Measurements from ENCODE around the gene CSF2. TPM values are rescaled to one million over a fixed set of nuclear protein-coding genes. Genes with fewer than 3 reads are reported as not detected.

CSF2 gene
- total RNA-seq (2014; rRNA removed; shearing (Covaris generic)) = not detected in 2 replicates

- Histone ChIP-seq H3K27ac (no peak within 1 kb of the TSS), H3K4me3 (no peak within 1 kb of the TSS), H3K9me3 (replicated peaks) (no peaks in the 10 kb centered on the region), H3K27me3 (no peaks in the 10 kb centered on the region), H3K4me1 (no peaks in the 10 kb centered on the region), H3K36me3 (no peaks in the 10 kb centered on the region)
- DNase-seq = no peak
Measured at GRCh38 chr5:132073231-132074013, at the start of gene CSF2. Gene CSF2 (plus strand): TSS chr5:132073789. CDS start chr5:132073824, 35 bp downstream.

GRCh38 chr5:132024117-132024435 lies 49.5 kb upstream of the CSF2 start:
- no peaks in the 10 kb centered on the region for H3K4me1 ChIP-seq

GRCh38 chr5:132024789-132025402 lies 48.7 kb upstream of the CSF2 start:
- Histone ChIP-seq H3K4me1 (no peaks in the 10 kb centered on the region), H3K27ac (no peak overlapping the region), H3K36me3 (no peaks in the 10 kb centered on the region), H3K9me3 (replicated peaks) (no peaks in the 10 kb centered on the region), H3K4me3 (no peak overlapping the region), H3K27me3 (0 out of 2 replicates have a peak, but pooled peaks cover 8% of the 10 kb centered on the region)
- no peak for DNase-seq

More at GRCh38 chr5:132024117-132024435, 49.5 kb upstream of the CSF2 start:
- Histone ChIP-seq H3K9me3 (replicated peaks) (no peaks in the 10 kb centered on the region), H3K27me3 (0 out of 2 replicates have a peak, but pooled peaks cover 8% of the 10 kb centered on the region), H3K36me3 (no peaks in the 10 kb centered on the region), H3K27ac (no peak overlapping the region), H3K4me3 (no peak overlapping the region)
- DNase-seq = no peak

GRCh38 chr5:132025403-132025971 lies 48.1 kb upstream of the CSF2 start:
- no peaks in the 10 kb centered on the region for H3K36me3 ChIP-seq
- H3K4me3 ChIP-seq = no peak overlapping the region
- H3K27me3 ChIP-seq = 0 out of 2 replicates have a peak, but pooled peaks cover 8% of the 10 kb centered on the region
- H3K9me3 ChIP-seq (replicated peaks) = no peaks in the 10 kb centered on the region
- no peaks in the 10 kb centered on the region for H3K4me1 ChIP-seq
- DNase-seq = no peak
- no peak overlapping the region for H3K27ac ChIP-seq

GRCh38 chr5:132026516-132027008 lies 47.0 kb upstream of the CSF2 start:
- Histone ChIP-seq H3K9me3 (replicated peaks) (no peaks in the 10 kb centered on the region), H3K4me1 (no peaks in the 10 kb centered on the region), H3K27ac (no peak overlapping the region), H3K36me3 (no peaks in the 10 kb centered on the region), H3K4me3 (no peak overlapping the region), H3K27me3 (0 out of 2 replicates have a peak, but pooled peaks cover 3% of the 10 kb centered on the region)
- no peak for DNase-seq

- H3K9me3 ChIP-seq (replicated peaks) = no peaks in the 10 kb centered on the region
- no peaks in the 10 kb centered on the region for H3K4me1 ChIP-seq
- no peak for DNase-seq
- H3K27me3 ChIP-seq = 0 out of 2 replicates have a peak, but pooled peaks cover 3% of the 10 kb centered on the region
- no peaks in the 10 kb centered on the region for H3K36me3 ChIP-seq
- H3K4me3 ChIP-seq = no peak overlapping the region
- no peak overlapping the region for H3K27ac ChIP-seq
Measured at GRCh38 chr5:132027027-132027426, 46.6 kb upstream of the CSF2 start.

GRCh38 chr5:132029609-132030330 lies 43.8 kb upstream of the CSF2 start:
- DNase-seq = no peak

GRCh38 chr5:132030610-132031009 lies 43.0 kb upstream of the CSF2 start:
- DNase-seq = no peak
- H3K4me3 ChIP-seq = no peak overlapping the region
- H3K4me1 ChIP-seq = no peaks in the 10 kb centered on the region
- no peaks in the 10 kb centered on the region; the same call in 1 of the 2 replicates for H3K9me3 ChIP-seq (replicated peaks)
- H3K27ac ChIP-seq = no peak overlapping the region
- peaks cover 3% of the 10 kb centered on the region; the same call in 1 of the 2 replicates for H3K27me3 ChIP-seq
- no peaks in the 10 kb centered on the region for H3K36me3 ChIP-seq

More at GRCh38 chr5:132029609-132030330, 43.8 kb upstream of the CSF2 start:
- no peak overlapping the region for H3K4me3 ChIP-seq
- H3K27ac ChIP-seq = no peak overlapping the region
- H3K9me3 ChIP-seq (replicated peaks) = no peaks in the 10 kb centered on the region; the same call in 1 of the 2 replicates
- no peaks in the 10 kb centered on the region for H3K4me1 ChIP-seq
- H3K27me3 ChIP-seq = peaks cover 3% of the 10 kb centered on the region; the same call in 1 of the 2 replicates
- no peaks in the 10 kb centered on the region for H3K36me3 ChIP-seq

- H3K9me3 ChIP-seq (replicated peaks) = no peaks in the 10 kb centered on the region; the same call in 1 of the 2 replicates
- H3K27me3 ChIP-seq = peaks cover 3% of the 10 kb centered on the region; the same call in 1 of the 2 replicates
- H3K4me1 ChIP-seq = no peaks in the 10 kb centered on the region
- no peaks in the 10 kb centered on the region for H3K36me3 ChIP-seq
- H3K27ac ChIP-seq = no peak overlapping the region
- no peak overlapping the region for H3K4me3 ChIP-seq
- DNase-seq = no peak
Measured at GRCh38 chr5:132032196-132032595, 41.4 kb upstream of the CSF2 start.

- H3K4me3 ChIP-seq = no peak overlapping the region
- H3K4me1 ChIP-seq = no peaks in the 10 kb centered on the region
- H3K27me3 ChIP-seq = peaks cover 3% of the 10 kb centered on the region; the same call in 1 of the 2 replicates
- no peaks in the 10 kb centered on the region for H3K36me3 ChIP-seq
- DNase-seq = no peak
- H3K27ac ChIP-seq = no peak overlapping the region
- H3K9me3 ChIP-seq (replicated peaks) = no peaks in the 10 kb centered on the region; the same call in 1 of the 2 replicates
Measured at GRCh38 chr5:132033122-132033521, 40.5 kb upstream of the CSF2 start.

GRCh38 chr5:132037353-132037752 lies 36.2 kb upstream of the CSF2 start:
- no peak overlapping the region for H3K27ac ChIP-seq
- H3K27me3 ChIP-seq = peaks cover 3% of the 10 kb centered on the region; the same call in 1 of the 2 replicates
- H3K36me3 ChIP-seq = no peaks in the 10 kb centered on the region

GRCh38 chr5:132044207-132044606 lies 29.4 kb upstream of the CSF2 start:
- DNase-seq = no peak
- Histone ChIP-seq H3K36me3 (no peaks in the 10 kb centered on the region), H3K27ac (no peak overlapping the region), H3K27me3 (peaks cover 8% of the 10 kb centered on the region; the same call in 1 of the 2 replicates), H3K4me3 (no peak overlapping the region), H3K4me1 (no peaks in the 10 kb centered on the region), H3K9me3 (replicated peaks) (no peaks in the 10 kb centered on the region)

More at GRCh38 chr5:132037353-132037752, 36.2 kb upstream of the CSF2 start:
- Histone ChIP-seq H3K4me3 (no peak overlapping the region), H3K4me1 (no peaks in the 10 kb centered on the region), H3K9me3 (replicated peaks) (no peaks in the 10 kb centered on the region; the same call in 1 of the 2 replicates)
- DNase-seq = no peak

- Histone ChIP-seq H3K4me3 (no peak overlapping the region), H3K9me3 (replicated peaks) (no peaks in the 10 kb centered on the region), H3K4me1 (no peaks in the 10 kb centered on the region), H3K27me3 (peaks cover 8% of the 10 kb centered on the region; the same call in 1 of the 2 replicates), H3K27ac (no peak overlapping the region), H3K36me3 (no peaks in the 10 kb centered on the region)
- DNase-seq = no peak
Measured at GRCh38 chr5:132046880-132047299, 26.7 kb upstream of the CSF2 start.

- Histone ChIP-seq H3K27me3 (peaks cover 8% of the 10 kb centered on the region; the same call in 1 of the 2 replicates), H3K36me3 (no peaks in the 10 kb centered on the region)
Measured at GRCh38 chr5:132049093-132049492, 24.5 kb upstream of the CSF2 start.

More at GRCh38 chr5:132049093-132049492, 24.5 kb upstream of the CSF2 start:
- no peak overlapping the region for H3K4me3 ChIP-seq
- no peaks in the 10 kb centered on the region for H3K9me3 ChIP-seq (replicated peaks)
- H3K27ac ChIP-seq = no peak overlapping the region
- DNase-seq = no peak
- no peaks in the 10 kb centered on the region for H3K4me1 ChIP-seq
